Measurements from ENCODE around the gene PIK3C2G. TPM values are rescaled to one million over a fixed set of nuclear protein-coding genes. Genes with fewer than 3 reads are reported as not detected.

PIK3C2G gene
- total RNA-seq, 1 experiment from 2014 or later, result not detected

- ChIA-PET CTCF (no interaction called here), POLR2A (ENCODE audit: low non-redundant PET) (no interaction called here)
- Histone ChIP-seq H3K4me3 (ENCODE audit: low read depth, low read length, poor library complexity, severe bottlenecking) (no peak overlapping the region), H3K9me3 (ENCODE audit: low read depth, low read length, poor library complexity, severe bottlenecking) (no peaks in the 10 kb centered on the region), H3K36me3 (ENCODE audit: insufficient read depth, low read length, poor library complexity, severe bottlenecking) (no peaks in the 10 kb centered on the region), H3K27me3 (replicated peaks; ENCODE audit: insufficient read depth, low read depth, low read length, poor library complexity) (no peaks in the 10 kb centered on the region), H3K27ac (ENCODE audit: low read depth, low read length, poor library complexity, severe bottlenecking) (no peak overlapping the region), H3K4me1 (ENCODE audit: insufficient read depth, low read length, poor library complexity, severe bottlenecking) (no peaks in the 10 kb centered on the region)
- no peak for DNase-seq (ENCODE audit: low spot score)
- intact Hi-C loops (cut with micrococcal nuclease; ENCODE audit: unreplicated experiment), result no loop called here
- TF ChIP-seq EZH2 (IDR thresholded peaks at IDR 0.05; ENCODE audit: borderline replicate concordance, low read depth, low read length, poor library complexity, severe bottlenecking), result no peak
- no TSS peak for BruUV-seq (replicated peaks)
These were observed 33.6 kb downstream of the PIK3C2G start for GRCh38 chr12:18294889-18295288.

GRCh38 chr12:18296201-18296908 is 35.0 kb downstream of the PIK3C2G start:
- CTCF ChIA-PET, result no interaction called here
- TF ChIP-seq CTCF (conservative IDR thresholded peaks at IDR 0.05; ENCODE audit: low read depth, low read length) (no peak), EZH2 (IDR thresholded peaks at IDR 0.05; ENCODE audit: borderline replicate concordance, low read depth, low read length, poor library complexity, severe bottlenecking) (no peak)
- DNase-seq (ENCODE audit: low spot score), result no peak
- Histone ChIP-seq H3K36me3 (ENCODE audit: insufficient read depth, low read length, poor library complexity, severe bottlenecking) (no peaks in the 10 kb centered on the region), H3K9me3 (ENCODE audit: low read depth, low read length, poor library complexity, severe bottlenecking) (no peaks in the 10 kb centered on the region), H3K4me1 (ENCODE audit: insufficient read depth, low read length, poor library complexity, severe bottlenecking) (no peaks in the 10 kb centered on the region), H3K27me3 (replicated peaks; ENCODE audit: insufficient read depth, low read depth, low read length, poor library complexity) (no peaks in the 10 kb centered on the region), H3K4me3 (ENCODE audit: low read depth, low read length, poor library complexity, severe bottlenecking) (peak overlapping the region; percentile 14), H3K27ac (ENCODE audit: low read depth, low read length, poor library complexity, severe bottlenecking) (no peak overlapping the region)
- intact Hi-C loops (cut with micrococcal nuclease; ENCODE audit: unreplicated experiment), result no loop called here
- BruUV-seq (replicated peaks), result no TSS peak
- POLR2A ChIA-PET (ENCODE audit: low non-redundant PET), result no interaction called here

GRCh38 chr12:18296909-18297280 is 35.6 kb downstream of the PIK3C2G start:
- DNase-seq (ENCODE audit: low spot score), result no peak
- H3K27me3 ChIP-seq (replicated peaks; ENCODE audit: insufficient read depth, low read depth, low read length, poor library complexity), result no peaks in the 10 kb centered on the region
- intact Hi-C loops (cut with micrococcal nuclease; ENCODE audit: unreplicated experiment), result no loop called here
- no peaks in the 10 kb centered on the region for H3K4me1 ChIP-seq (ENCODE audit: insufficient read depth, low read length, poor library complexity, severe bottlenecking)
- H3K9me3 ChIP-seq (ENCODE audit: low read depth, low read length, poor library complexity, severe bottlenecking), result no peaks in the 10 kb centered on the region
- TF ChIP-seq EZH2 (IDR thresholded peaks at IDR 0.05; ENCODE audit: borderline replicate concordance, low read depth, low read length, poor library complexity, severe bottlenecking) (no peak), CTCF (conservative IDR thresholded peaks at IDR 0.05; ENCODE audit: low read depth, low read length) (no peak)
- ChIA-PET POLR2A (ENCODE audit: low non-redundant PET) (no interaction called here), CTCF (no interaction called here)
- no peaks in the 10 kb centered on the region for H3K36me3 ChIP-seq (ENCODE audit: insufficient read depth, low read length, poor library complexity, severe bottlenecking)
- H3K27ac ChIP-seq (ENCODE audit: low read depth, low read length, poor library complexity, severe bottlenecking), result no peak overlapping the region
- H3K4me3 ChIP-seq (ENCODE audit: low read depth, low read length, poor library complexity, severe bottlenecking), result peak overlapping the region; percentile 14
- no TSS peak for BruUV-seq (replicated peaks)

GRCh38 chr12:18297902-18298301 is 36.6 kb downstream of the PIK3C2G start:
- Histone ChIP-seq H3K9me3 (ENCODE audit: low read depth, low read length, poor library complexity, severe bottlenecking) (no peaks in the 10 kb centered on the region), H3K4me3 (ENCODE audit: low read depth, low read length, poor library complexity, severe bottlenecking) (no peak overlapping the region), H3K27me3 (replicated peaks; ENCODE audit: insufficient read depth, low read depth, low read length, poor library complexity) (no peaks in the 10 kb centered on the region), H3K27ac (ENCODE audit: low read depth, low read length, poor library complexity, severe bottlenecking) (no peak overlapping the region), H3K36me3 (ENCODE audit: insufficient read depth, low read length, poor library complexity, severe bottlenecking) (no peaks in the 10 kb centered on the region), H3K4me1 (ENCODE audit: insufficient read depth, low read length, poor library complexity, severe bottlenecking) (no peaks in the 10 kb centered on the region)
- ChIA-PET POLR2A (ENCODE audit: low non-redundant PET) (no interaction called here), CTCF (no interaction called here)
- no TSS peak for BruUV-seq (replicated peaks)
- TF ChIP-seq CTCF (conservative IDR thresholded peaks at IDR 0.05; ENCODE audit: low read depth, low read length), result no peak
- no peak for TF ChIP-seq EZH2 (IDR thresholded peaks at IDR 0.05; ENCODE audit: borderline replicate concordance, low read depth, low read length, poor library complexity, severe bottlenecking)
- DNase-seq (ENCODE audit: low spot score), result no peak
- intact Hi-C loops (cut with micrococcal nuclease; ENCODE audit: unreplicated experiment), result no loop called here

Data from A673 (cell line).